ENCODE results near the gene CEP68. TPM values are rescaled to one million over a fixed set of nuclear protein-coding genes. Genes with fewer than 3 reads are reported as not detected.

CEP68 gene
- total RNA-seq, 4 donors from 2014 or later, result 19.8 to 34.1 (median 27.5) TPM

DNA sequence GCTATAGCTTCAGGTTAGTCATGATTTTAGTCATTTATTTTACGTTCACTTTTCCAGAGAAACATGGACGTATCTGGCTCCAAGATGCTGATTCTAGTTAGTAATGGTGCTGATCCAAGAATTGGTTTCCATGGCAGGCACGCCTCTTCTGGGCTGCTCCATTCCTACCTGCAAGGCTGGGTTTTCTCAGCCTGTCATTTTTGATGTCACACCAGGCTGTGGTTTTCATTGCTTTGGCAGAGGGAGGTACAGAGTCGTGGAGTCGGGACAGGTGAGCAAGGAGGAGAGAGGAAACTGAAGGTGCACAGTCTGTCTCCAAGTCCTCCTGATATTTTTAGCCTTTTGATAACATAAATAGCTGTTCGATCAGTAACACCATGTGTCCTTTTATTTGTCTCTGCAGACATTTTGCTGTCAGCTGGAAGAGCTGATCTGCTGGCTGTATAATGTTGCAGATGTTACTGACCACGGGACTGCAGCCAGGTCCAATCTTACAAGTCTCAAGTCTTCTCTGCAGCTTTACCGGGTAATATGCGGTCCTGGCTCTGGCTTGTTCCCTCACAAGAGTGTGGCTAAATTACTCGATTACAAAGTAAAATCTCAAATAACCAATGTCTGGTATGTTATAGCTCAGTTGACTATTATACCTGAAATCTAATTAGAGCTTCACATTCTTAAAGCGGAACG, 17.8 kb downstream of the CEP68 start:
- H3K27me3 ChIP-seq, result no peaks in the 10 kb centered on the region
- H3K27ac ChIP-seq, result peak overlapping the region in 2 of 3 donors; percentile 33 to 95
- peaks cover 5 to 17% of the 10 kb centered on the region in 2 donors for H3K36me3 ChIP-seq
- H3K4me3 ChIP-seq (replicated peaks in 1 of 3), result no peak overlapping the region
- H3K9me3 ChIP-seq, result no peaks in the 10 kb centered on the region
- WGBS, 2 donors, result 89 to 93% methylated on average over 12 of the region's 12 CpGs
- H3K4me1 ChIP-seq, result peaks cover 63 to 84% of the 10 kb centered on the region in 2 donors
- intact Hi-C loops (cut with DNase I), result no loop called here
- TF ChIP-seq CTCF (IDR thresholded peaks at IDR 0.05) (no peak), POLR2A (IDR thresholded peaks at IDR 0.05) (no peak)
- DNase-seq, result no peak

DNA sequence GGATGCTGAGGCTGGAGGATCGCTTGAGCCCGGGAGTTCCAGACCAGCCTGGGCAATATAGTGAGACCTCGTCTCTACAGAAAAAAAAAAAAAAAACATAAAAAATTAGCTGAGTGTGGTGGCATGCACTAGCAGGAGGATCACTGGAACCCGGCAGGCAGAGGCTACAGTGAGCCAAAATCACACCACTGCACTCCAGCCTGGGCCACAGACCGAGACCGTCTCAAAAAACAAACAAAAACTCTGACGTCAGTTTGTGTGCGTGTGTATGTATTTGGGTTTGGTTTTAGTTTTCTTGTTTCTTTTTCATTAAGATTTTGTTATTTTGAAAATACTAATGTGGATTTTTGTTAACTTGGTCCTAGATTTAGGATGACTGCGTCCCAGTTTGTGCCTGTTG, 19.0 kb downstream of the CEP68 start:
- Histone ChIP-seq H3K36me3 (peaks cover 5 to 24% of the 10 kb centered on the region in 2 donors), H3K4me3 (replicated peaks in 1 of 3) (no peak overlapping the region), H3K27ac (peak overlapping the region; percentile 71 to 94 (median 82)), H3K27me3 (no peaks in the 10 kb centered on the region), H3K4me1 (peaks cover 51 to 72% of the 10 kb centered on the region in 2 donors), H3K9me3 (no peaks in the 10 kb centered on the region)
- TF ChIP-seq POLR2A (IDR thresholded peaks at IDR 0.05) (no peak), CTCF (IDR thresholded peaks at IDR 0.05) (no peak)
- peak; percentile 76 to 83 for DNase-seq
- intact Hi-C loops (cut with DNase I), result no loop called here
- WGBS, 2 donors, result 32 to 40% methylated on average over 9 of the region's 9 CpGs

GRCh38 chr2:65075605-65076344, 19.6 kb downstream of the CEP68 start:
- intact Hi-C loops (cut with DNase I), result no loop called here
- Histone ChIP-seq H3K4me3 (replicated peaks in 1 of 3) (no peak overlapping the region), H3K27ac (peak overlapping the region; percentile 71 to 94 (median 82)), H3K27me3 (no peaks in the 10 kb centered on the region), H3K4me1 (peaks cover 45 to 66% of the 10 kb centered on the region in 2 donors), H3K36me3 (peaks cover 5 to 24% of the 10 kb centered on the region in 2 donors), H3K9me3 (no peaks in the 10 kb centered on the region)
- 39 to 41% methylated on average over 3 to 5 of the region's 5 CpGs for WGBS, 2 donors
- DNase-seq, result peak; percentile 41 to 51
- TF ChIP-seq POLR2A (IDR thresholded peaks at IDR 0.05) (no peak), CTCF (IDR thresholded peaks at IDR 0.05) (no peak)

DNA sequence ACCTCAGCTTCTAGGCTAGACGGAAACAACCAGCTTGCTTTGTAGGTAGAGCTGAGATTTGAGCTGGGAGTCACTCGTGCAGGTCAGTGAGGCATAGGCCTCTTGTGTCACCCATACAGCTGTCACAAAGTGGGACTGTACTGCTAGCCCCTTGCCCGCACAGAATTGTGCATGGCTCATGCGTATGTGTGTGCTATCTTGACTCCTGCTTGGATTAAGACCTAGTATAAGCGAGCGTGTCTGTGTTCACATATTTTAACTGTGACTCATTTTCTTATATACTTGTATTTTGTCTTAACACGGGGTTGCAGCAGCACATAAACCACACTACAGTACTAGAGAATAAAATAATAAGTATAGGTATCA, 20.1 kb downstream of the CEP68 start:
- Histone ChIP-seq H3K27ac (peak overlapping the region; percentile 71 to 94 (median 82)), H3K9me3 (no peaks in the 10 kb centered on the region), H3K27me3 (no peaks in the 10 kb centered on the region), H3K4me1 (peaks cover 43 to 61% of the 10 kb centered on the region in 2 donors), H3K36me3 (peaks cover 8 to 22% of the 10 kb centered on the region in 2 donors), H3K4me3 (replicated peaks in 1 of 3) (no peak overlapping the region)
- WGBS, 2 donors, result 62 to 70% methylated on average over 7 of the region's 7 CpGs
- intact Hi-C loops (cut with DNase I), result no loop called here
- TF ChIP-seq CTCF (IDR thresholded peaks at IDR 0.05), result no peak
- no peak for TF ChIP-seq POLR2A (IDR thresholded peaks at IDR 0.05)
- no peak for DNase-seq

DNA sequence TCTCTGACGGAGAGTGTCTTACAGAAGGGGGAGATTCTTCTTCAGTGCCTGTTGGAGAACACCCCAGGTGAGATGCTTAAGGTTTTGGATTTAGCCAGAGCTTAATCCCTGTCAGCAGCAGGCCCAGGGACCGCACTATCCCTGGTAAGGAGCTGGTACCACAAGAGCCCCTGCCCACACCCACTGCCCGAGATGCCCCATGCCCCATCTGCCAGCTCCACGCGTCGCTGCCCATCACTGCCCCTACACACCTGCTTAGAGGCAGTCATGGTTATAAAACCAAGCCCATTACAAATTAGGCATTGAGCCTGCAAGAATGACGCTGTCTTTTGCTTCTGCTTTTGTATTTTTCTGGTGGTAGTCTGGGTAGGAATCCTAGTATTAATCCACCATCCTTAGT, 21.7 kb downstream of the CEP68 start:
- peaks cover 10 to 24% of the 10 kb centered on the region in 2 donors for H3K36me3 ChIP-seq

More for the DNA sequence above, 21.7 kb downstream of the CEP68 start:
- no peak for TF ChIP-seq CTCF (IDR thresholded peaks at IDR 0.05)
- no peak for TF ChIP-seq POLR2A (IDR thresholded peaks at IDR 0.05)
- Histone ChIP-seq H3K9me3 (no peaks in the 10 kb centered on the region), H3K27ac (peak overlapping the region; percentile 4 to 94 (median 28)), H3K27me3 (no peaks in the 10 kb centered on the region), H3K4me1 (peaks cover 38 to 47% of the 10 kb centered on the region in 2 donors), H3K4me3 (replicated peaks in 1 of 3) (no peak overlapping the region)
- intact Hi-C loops (cut with DNase I), result no loop called here
- peak in 1 of 2 donors; percentile 51 for DNase-seq
- WGBS, 2 donors, result 91 to 92% methylated on average over 7 of the region's 7 CpGs
